Activated T-helper 17 cell treated with anti-CD3 and anti-CD28 coated beads, Interleukin-2, amount 50 U/mL, for 72 hours (primary cell): Measurements from ENCODE around the gene PHKG1. TPM values are rescaled to one million over a fixed set of nuclear protein-coding genes. Genes with fewer than 3 reads are reported as not detected.
A peak's percentile ranks its signal among the peaks of the same experiment; 100 is the strongest.
"Not testable (repeated sequence)": the region's sequence is repeated elsewhere in the genome, so short reads cannot be mapped to it uniquely, and the experiment has no call there.

Experiments
- ATAC-seq: fragments of 150-1000 bp; cut with Tn5 transposase; replicated peaks from 2 replicates; pipeline ENCODE4 v1.10.0; 2021; ENCODE audit warnings: mild to moderate bottlenecking, moderate library complexity
- H3K27ac Mint-ChIP-seq: one replicate; pipeline ENCODE4 v1.8.0; 2022; ENCODE audit warnings: mixed read lengths
- H3K27me3 Mint-ChIP-seq: one replicate; pipeline ENCODE4 v1.8.0; 2022; ENCODE audit warnings: mixed read lengths
- H3K36me3 Mint-ChIP-seq: one replicate; pipeline ENCODE4 v1.8.0; 2022; ENCODE audit warnings: low read depth, mild to moderate bottlenecking, mixed read lengths
- H3K4me1 Mint-ChIP-seq: one replicate; pipeline ENCODE4 v1.8.0; 2022; ENCODE audit warnings: mixed read lengths
- H3K4me3 Mint-ChIP-seq: one replicate; pipeline ENCODE4 v1.8.0; 2022; ENCODE audit warnings: mild to moderate bottlenecking, mixed read lengths
- H3K9me3 Mint-ChIP-seq: one replicate; pipeline ENCODE4 v1.8.0; 2022; ENCODE audit warnings: mixed read lengths
- total RNA-seq, 2 donors: library from RNA; stranded (reverse); gene quantifications; one replicate each; pipeline ENCODE4 v1.2.3, GENCODE V29; 2022

The PHKG1 gene
- total RNA-seq, 2 donors from 2014 or later: 3.0 to 6.0 TPM

GRCh38 chr7:56033671-56034432 lies 58.9 kb downstream of the PHKG1 start:
- Mint-ChIP-seq H3K4me1 (peaks cover 5% of the 10 kb centered on the region), H3K36me3 (peaks cover 19% of the 10 kb centered on the region), H3K9me3 (no peaks in the 10 kb centered on the region), H3K27ac (peak overlapping the region; percentile 65), H3K4me3 (peak overlapping the region; percentile 90), H3K27me3 (no peaks in the 10 kb centered on the region)
- peak; percentile 95 for ATAC-seq

GRCh38 chr7:56032578-56032977 lies 60.2 kb downstream of the PHKG1 start:
- H3K4me3 Mint-ChIP-seq, H3K9me3 Mint-ChIP-seq, ATAC-seq, H3K27ac Mint-ChIP-seq, H3K4me1 Mint-ChIP-seq, H3K27me3 Mint-ChIP-seq: not testable (repeated sequence)
- H3K36me3 Mint-ChIP-seq: peaks cover 24% of the 10 kb centered on the region

GRCh38 chr7:56031556-56031955 lies 61.2 kb downstream of the PHKG1 start:
- not testable (repeated sequence) for H3K4me3 Mint-ChIP-seq, ATAC-seq, H3K27me3 Mint-ChIP-seq, H3K27ac Mint-ChIP-seq, H3K9me3 Mint-ChIP-seq, H3K4me1 Mint-ChIP-seq
- peaks cover 24% of the 10 kb centered on the region for H3K36me3 Mint-ChIP-seq

- Mint-ChIP-seq H3K27ac (no peak overlapping the region), H3K27me3 (no peaks in the 10 kb centered on the region), H3K36me3 (peaks cover 24% of the 10 kb centered on the region), H3K9me3 (no peaks in the 10 kb centered on the region), H3K4me3 (no peak overlapping the region), H3K4me1 (peaks cover 5% of the 10 kb centered on the region)
- no peak for ATAC-seq
These were observed 62.4 kb downstream of the PHKG1 start for GRCh38 chr7:56030340-56030739.

Other genes starting within 250 kb of the PHKG1 start
- not detected for gene SEPTIN14, start 230.2 kb downstream of the PHKG1 start, total RNA-seq
- gene ZNF713, start 205.5 kb downstream of the PHKG1 start, total RNA-seq: 1 to 10 TPM; 2.4 to 2.8 TPM
- gene MRPS17, start 141.1 kb downstream of the PHKG1 start, total RNA-seq: 10 to 100 TPM; 12.4 to 23.6 TPM
- 10 to 100 TPM; 36.6 to 57.3 TPM for gene NIPSNAP2, start 128.4 kb downstream of the PHKG1 start, total RNA-seq
- 10 to 100 TPM in 1 of 2 donors, 1 to 10 TPM in 1; 8.3 to 25.4 TPM for gene PSPH, start 41.5 kb downstream of the PHKG1 start, total RNA-seq
- 100 to 1,000 TPM; 108 to 232 TPM for gene CCT6A, start 41.2 kb downstream of the PHKG1 start, total RNA-seq
- 10 to 100 TPM; 88.2 to 89.6 TPM for gene SUMF2, start 28.7 kb downstream of the PHKG1 start, total RNA-seq
- gene CHCHD2, start 13.5 kb upstream of the PHKG1 start, total RNA-seq: 100 to 1,000 TPM; 498 to 792 TPM
- gene NUPR2, start 23.5 kb upstream of the PHKG1 start, total RNA-seq: not detected